HUES64 (cell line): ENCODE measurements around the gene CASZ1.

Experiments used
- H3K27ac ChIP-seq: 2 replicates; pipeline ENCODE4 v1.7.0; 2013; ENCODE audit warnings: low read depth, low read length, inconsistent platforms
- H3K27me3 ChIP-seq: 2 replicates; pipeline ENCODE4 v1.6.1; 2013; ENCODE audit warnings: mild to moderate bottlenecking, low read length; ENCODE audit not compliant: insufficient read depth
- H3K36me3 ChIP-seq: 2 replicates; pipeline ENCODE4 v1.6.1; 2013; ENCODE audit warnings: mild to moderate bottlenecking, low read length; ENCODE audit not compliant: insufficient read depth
- H3K4me1 ChIP-seq: 2 replicates; pipeline ENCODE4 v1.6.1; 2013; ENCODE audit warnings: mild to moderate bottlenecking, low read length, moderate library complexity; ENCODE audit not compliant: insufficient read depth
- H3K4me3 ChIP-seq: 2 replicates; pipeline ENCODE4 v1.5.1; 2013; ENCODE audit warnings: mild to moderate bottlenecking, low read length, moderate library complexity
- H3K9ac ChIP-seq: 2 replicates; pipeline ENCODE4 v1.6.1; 2013; ENCODE audit warnings: mild to moderate bottlenecking, low read depth, low read length
- H3K9me3 ChIP-seq: 2 replicates; pipeline ENCODE4 v1.6.1; 2013; ENCODE audit warnings: low read depth, low read length; ENCODE audit not compliant: insufficient read depth
- WGBS: fragments of 150-250, 120-280 bp; methylation state at CpG from one replicate; pipeline ENCODE4 v1.1.7; 2013; ENCODE audit warnings: missing lambda C conversion rate; 5-methylcytosine and 5-hydroxymethylcytosine counted together

The CASZ1 gene

DNA sequence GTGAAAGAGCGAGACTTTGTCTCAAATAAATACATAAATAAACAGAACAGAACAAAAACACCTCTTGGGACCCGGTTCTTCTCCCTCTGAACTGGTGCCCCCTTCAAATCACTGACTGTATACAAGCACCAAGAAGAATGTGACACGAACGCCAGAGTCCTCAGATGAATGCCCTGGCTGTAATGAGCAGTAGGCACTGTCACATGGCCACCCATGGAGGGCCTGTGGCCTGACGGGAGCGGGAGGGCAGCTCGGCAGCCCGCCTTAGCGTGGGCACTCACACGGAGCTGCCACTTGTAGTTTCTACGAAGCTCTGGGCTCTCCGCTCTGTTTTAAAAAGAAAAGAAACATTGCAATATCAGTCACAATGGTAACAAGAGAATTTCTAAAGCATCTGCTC, 175.7 kb downstream of the CASZ1 start:
- no peak overlapping the region for H3K9ac ChIP-seq
- no peaks in the 10 kb centered on the region for H3K4me1 ChIP-seq
- 94% methylated on average over 12 of the region's 12 CpGs for WGBS
- peaks cover 13% of the 10 kb centered on the region for H3K36me3 ChIP-seq
- H3K27me3 ChIP-seq, result no peaks in the 10 kb centered on the region
- no peak overlapping the region for H3K27ac ChIP-seq
- no peaks in the 10 kb centered on the region for H3K9me3 ChIP-seq
- H3K4me3 ChIP-seq, result no peak overlapping the region

DNA sequence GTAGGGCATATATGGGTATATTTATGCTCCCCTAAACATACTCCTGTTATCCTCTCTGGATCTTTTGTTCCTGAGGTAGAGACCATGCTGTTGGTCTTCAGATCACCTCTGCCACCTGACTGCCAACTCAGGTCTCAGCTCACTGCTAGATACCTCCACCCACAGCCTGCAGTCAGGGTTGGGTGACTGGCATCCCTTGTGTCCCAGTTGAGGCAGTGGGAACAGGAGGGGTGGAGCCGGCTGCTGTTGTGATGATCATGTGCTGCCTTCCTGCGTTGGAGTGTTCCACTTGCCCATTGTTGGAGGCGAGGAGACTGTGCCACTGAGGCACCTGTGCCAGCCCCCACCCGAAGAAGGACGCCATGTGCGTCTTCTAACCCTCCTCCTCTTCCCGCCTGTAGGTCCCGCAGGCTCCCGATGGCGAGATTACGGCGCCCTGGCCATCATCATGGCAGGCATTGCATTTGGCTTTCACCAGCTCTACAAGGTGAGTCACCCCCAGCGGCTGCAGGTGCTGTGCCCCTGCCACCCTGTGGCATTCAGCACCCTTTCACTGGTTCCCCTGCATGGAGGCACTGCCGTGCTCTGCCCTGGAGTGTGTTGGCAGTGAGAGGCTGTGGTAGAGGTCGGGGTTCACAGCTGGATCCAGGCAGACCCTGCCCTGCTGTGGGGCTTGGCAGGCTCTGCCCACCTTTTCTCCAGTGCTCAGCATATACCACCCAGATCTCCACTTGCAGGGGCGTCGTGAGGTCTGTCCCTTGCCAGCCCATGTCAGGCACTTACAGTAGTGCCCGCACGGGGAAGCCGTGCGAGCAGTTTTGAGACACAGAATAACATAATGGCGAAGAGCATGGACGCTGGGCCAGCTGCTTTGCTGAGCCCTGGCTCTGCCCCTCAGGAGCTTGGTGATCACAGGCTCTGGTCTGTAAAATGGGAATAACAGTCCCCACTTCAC, 178.2 kb downstream of the CASZ1 start:
- Histone ChIP-seq H3K4me1 (no peaks in the 10 kb centered on the region; the same call in 1 of the 2 replicates), H3K27me3 (no peaks in the 10 kb centered on the region), H3K9ac (no peak overlapping the region), H3K27ac (no peak overlapping the region), H3K4me3 (no peak overlapping the region), H3K9me3 (no peaks in the 10 kb centered on the region), H3K36me3 (no peaks in the 10 kb centered on the region)
- 96% methylated on average over 23 of the region's 23 CpGs for WGBS

DNA sequence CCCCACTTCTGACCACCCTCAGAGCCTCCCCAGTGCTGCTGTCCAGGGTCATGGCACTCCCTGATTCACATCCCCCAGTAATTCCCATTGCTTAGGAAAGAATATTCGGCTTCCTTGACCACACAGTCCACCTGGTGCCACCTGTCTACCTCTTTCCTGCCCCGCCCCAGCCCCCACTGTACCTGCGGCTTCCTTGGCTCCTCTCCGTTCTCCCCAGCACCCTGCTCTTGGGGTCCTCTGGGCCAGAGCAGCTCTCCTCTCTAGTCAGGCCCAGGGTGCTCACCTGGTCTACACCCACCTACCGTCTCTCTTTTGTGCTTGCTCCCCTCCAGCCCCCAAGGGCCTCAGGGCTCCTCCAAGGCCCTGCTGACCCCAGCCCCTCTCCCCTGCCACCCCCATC, 179.1 kb downstream of the CASZ1 start:
- Histone ChIP-seq H3K36me3 (no peaks in the 10 kb centered on the region), H3K4me1 (no peaks in the 10 kb centered on the region; the same call in 1 of the 2 replicates), H3K27ac (no peak overlapping the region), H3K9me3 (no peaks in the 10 kb centered on the region), H3K27me3 (no peaks in the 10 kb centered on the region), H3K9ac (no peak overlapping the region), H3K4me3 (no peak overlapping the region)
- WGBS, result 90% methylated on average over 5 of the region's 5 CpGs

DNA sequence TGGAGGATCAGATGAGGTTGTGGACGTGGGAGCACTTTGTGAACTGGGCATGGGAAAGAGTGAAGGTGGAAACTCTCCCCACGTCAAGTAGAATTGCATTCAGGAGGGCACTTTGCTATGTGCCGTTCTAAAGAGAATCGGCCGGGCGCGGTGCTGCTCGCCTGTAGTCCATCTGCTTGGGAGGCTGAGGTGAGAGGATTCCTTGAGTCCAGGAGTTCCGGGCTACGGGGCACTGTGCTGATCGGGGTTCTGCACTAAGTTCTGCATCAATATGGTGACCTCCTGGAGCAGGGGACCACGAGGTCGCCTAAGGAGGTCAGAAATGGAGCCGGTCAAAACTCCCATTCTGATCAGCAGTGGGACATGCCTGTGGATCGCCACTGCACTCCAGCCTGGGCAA, 179.8 kb downstream of the CASZ1 start:
- H3K27ac ChIP-seq, result no peak overlapping the region
- H3K4me1 ChIP-seq, result no peaks in the 10 kb centered on the region; the same call in 1 of the 2 replicates
- H3K9ac ChIP-seq, result no peak overlapping the region
- no peaks in the 10 kb centered on the region for H3K27me3 ChIP-seq
- H3K9me3 ChIP-seq, result no peaks in the 10 kb centered on the region
- H3K4me3 ChIP-seq, result no peak overlapping the region
- no peaks in the 10 kb centered on the region for H3K36me3 ChIP-seq
- 96% methylated on average over 15 of the region's 15 CpGs for whole genome bisulfite sequencing

DNA sequence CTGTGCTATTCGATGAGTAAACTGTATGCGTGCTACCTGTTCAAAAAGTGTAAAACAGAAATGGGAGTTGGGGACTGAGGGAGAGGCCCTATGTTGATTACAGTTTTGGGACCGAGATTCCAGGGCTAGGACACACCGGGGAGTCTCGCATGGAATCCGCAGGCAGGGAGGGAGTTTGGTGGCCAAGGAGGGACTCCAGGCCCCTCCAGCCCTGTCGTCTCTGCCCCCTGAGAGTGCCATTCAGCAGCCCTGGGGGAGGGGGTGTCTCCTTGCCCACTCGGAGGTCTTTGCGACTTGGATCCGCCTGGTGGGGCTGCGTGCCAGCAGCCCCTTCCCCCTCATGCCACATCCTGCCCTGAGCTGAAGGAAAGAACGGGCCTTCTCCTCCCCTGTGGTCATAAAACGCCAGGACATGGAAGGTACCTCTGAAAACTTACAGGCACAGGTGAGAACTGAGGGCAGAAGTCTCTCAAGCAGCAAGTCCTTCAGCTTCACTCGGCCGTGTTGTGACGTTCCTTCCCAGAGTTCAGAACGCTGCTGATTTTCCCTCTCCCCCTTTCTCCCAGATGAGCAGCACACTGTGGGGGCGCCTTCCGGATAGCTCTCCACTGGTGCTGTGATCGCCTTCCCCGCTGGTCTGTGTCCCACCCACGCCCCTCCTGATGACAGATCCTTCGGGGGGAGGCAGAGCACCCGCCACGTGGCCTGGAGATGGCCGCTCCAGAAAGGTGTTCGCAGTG, 180.3 kb downstream of the CASZ1 start:
- Histone ChIP-seq H3K27me3 (no peaks in the 10 kb centered on the region), H3K4me1 (no peaks in the 10 kb centered on the region; the same call in 1 of the 2 replicates), H3K27ac (no peak overlapping the region), H3K36me3 (no peaks in the 10 kb centered on the region), H3K9me3 (no peaks in the 10 kb centered on the region), H3K4me3 (no peak overlapping the region), H3K9ac (no peak overlapping the region)
- 87% methylated on average over 27 of the region's 27 CpGs for WGBS

DNA sequence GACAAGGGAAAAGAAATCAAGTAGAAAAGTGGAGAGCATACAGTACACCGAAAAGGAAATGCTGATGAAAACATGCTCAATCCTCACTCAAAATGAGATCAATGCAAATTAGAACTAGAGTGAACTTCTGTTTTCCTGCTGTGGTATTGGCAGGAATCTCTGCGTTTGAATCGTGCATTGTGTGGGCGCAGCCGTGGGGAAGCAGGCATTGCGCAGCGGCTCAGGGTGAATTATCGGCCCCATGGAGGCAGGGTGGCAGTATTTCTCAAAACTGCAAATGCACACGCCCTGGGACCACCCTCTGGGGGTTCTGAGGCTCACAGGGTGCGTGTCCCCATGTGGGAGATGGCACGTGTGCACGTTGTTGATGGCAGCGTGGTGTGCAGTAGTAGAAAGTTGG, 181.1 kb downstream of the CASZ1 start:
- Histone ChIP-seq H3K9ac (no peak overlapping the region), H3K9me3 (no peaks in the 10 kb centered on the region), H3K27me3 (no peaks in the 10 kb centered on the region), H3K4me1 (no peaks in the 10 kb centered on the region; the same call in 1 of the 2 replicates), H3K36me3 (no peaks in the 10 kb centered on the region), H3K4me3 (no peak overlapping the region), H3K27ac (no peak overlapping the region)
- WGBS, result 92% methylated on average over 13 of the region's 13 CpGs

DNA sequence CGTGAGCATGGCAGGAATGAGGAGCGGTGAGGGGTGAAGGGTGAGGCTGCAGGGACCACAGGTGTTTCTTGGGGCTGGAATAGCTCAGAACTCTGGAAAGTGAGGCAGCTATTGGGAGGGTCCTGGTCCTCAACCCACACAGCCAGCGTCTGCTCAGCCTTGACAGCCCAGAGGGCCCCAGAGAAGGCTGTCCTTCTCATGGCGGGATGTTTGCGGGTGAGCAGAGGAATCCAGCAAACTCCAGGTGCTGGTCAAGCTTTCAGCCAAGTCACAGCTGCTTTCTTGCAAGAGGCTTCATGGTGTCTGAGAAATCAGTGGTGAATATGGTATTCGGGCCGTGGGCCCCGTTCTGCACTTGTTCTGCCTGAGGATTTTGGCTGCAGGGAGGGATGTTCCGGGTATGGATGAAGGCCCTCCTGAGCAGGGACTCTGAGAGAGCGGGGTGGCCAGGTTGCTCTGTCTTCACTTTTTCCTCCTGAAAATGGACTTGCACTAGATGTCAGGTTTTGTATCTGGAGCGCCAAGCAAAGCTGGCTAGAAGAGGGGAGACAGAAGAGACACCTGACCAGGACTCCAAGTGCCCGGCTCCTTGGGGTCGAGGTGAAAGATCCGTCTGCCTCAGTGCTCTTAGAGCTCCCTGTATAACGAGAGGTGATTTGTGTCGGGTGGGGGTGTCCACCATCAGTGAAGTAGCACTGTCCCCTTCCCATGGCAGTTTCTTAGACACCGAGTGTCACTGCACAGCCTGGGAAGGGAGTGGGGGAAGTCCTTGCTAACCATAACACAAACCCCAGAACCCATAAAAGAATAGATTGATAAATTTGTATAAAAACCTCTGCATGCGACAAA, 181.8 kb downstream of the CASZ1 start:
- H3K36me3 ChIP-seq, result no peaks in the 10 kb centered on the region
- no peaks in the 10 kb centered on the region; the same call in 1 of the 2 replicates for H3K4me1 ChIP-seq
- H3K9ac ChIP-seq, result no peak overlapping the region
- no peaks in the 10 kb centered on the region for H3K9me3 ChIP-seq
- H3K4me3 ChIP-seq, result no peak overlapping the region
- WGBS, result 91% methylated on average over 17 of the region's 18 CpGs
- no peaks in the 10 kb centered on the region for H3K27me3 ChIP-seq
- H3K27ac ChIP-seq, result no peak overlapping the region

DNA sequence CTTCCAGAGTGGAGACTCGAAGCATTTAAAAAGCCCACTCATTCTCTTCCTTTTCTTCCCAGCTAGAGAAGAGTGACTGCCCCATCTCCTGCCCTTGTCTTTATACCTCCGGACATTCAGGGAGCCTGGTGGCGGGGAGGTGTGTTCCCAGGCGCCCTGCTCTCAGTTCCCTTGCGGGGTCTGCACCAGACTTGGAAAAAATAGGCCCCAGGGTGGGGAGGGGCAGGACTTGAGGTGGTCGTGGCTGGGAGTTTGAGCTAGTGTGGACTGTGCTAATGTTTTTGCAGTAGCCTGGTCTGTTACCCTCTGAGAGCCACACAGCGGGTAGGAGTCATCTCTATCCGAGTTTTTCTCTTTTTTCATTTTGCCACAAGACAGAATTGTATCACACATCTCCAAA, 182.6 kb downstream of the CASZ1 start:
- no peak overlapping the region for H3K9ac ChIP-seq
- H3K4me1 ChIP-seq, result no peaks in the 10 kb centered on the region; the same call in 1 of the 2 replicates
- H3K4me3 ChIP-seq, result no peak overlapping the region
- no peaks in the 10 kb centered on the region for H3K36me3 ChIP-seq
- no peaks in the 10 kb centered on the region for H3K27me3 ChIP-seq
- no peak overlapping the region for H3K27ac ChIP-seq
- H3K9me3 ChIP-seq, result no peaks in the 10 kb centered on the region
- WGBS, result 89% methylated on average over 8 of the region's 8 CpGs

DNA sequence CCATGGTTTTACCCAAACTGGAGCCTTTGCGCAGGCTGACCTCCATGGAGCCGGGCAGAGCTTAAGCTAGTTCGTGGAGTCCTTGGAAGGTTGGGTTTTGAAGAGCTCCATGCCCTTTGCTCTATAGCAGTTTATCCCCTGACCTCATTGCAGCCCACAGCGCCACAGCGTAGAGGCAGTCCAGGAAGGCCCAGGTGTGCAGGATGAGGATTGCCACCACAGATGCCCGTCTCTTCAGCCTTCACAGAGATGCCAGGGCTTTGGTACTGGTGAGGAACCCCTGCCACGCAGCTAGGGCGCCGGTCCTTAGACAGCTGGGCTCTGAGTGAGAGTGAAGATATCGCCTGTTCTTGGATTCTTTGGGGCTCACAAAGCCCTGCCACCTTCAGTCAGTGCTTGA, 183.1 kb downstream of the CASZ1 start:
- Histone ChIP-seq H3K27ac (no peak overlapping the region), H3K9me3 (no peaks in the 10 kb centered on the region), H3K4me1 (no peaks in the 10 kb centered on the region; the same call in 1 of the 2 replicates), H3K36me3 (no peaks in the 10 kb centered on the region), H3K4me3 (no peak overlapping the region), H3K9ac (no peak overlapping the region), H3K27me3 (no peaks in the 10 kb centered on the region)
- WGBS, result 93% methylated on average over 10 of the region's 10 CpGs

DNA sequence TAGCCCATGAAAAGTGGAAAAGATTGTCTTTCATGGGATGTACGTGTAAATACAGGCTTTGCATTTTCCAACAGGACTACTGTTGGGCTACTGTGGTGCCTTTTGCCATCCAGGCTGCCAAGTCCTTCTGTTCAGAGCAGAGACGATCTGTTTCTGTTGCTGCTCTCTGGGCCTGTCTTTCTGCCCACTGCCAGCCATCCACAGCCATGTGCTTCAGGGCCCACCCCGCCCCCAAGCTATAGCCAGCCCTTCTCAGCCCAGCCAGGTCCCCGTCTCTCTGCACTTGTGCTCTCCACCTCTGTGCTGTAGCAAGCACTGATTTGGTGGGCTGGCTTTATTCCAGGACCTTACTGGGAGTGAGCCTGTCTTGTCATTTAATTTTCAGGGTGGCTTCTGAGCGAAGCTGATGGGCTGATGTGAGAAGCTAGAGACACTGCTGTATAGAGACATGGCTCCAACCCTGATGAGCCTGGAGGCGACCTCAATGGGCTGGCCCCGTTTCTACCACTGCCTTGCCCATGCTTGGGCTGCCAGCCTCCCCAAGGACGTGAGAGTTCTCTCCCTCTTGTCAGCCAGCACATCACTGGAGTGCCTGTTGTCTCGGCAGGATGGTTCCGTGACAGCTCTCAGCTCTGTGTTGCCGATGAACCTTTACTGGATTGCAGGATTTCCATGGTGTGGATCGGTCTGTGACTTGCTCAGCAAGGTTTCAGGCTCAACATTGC, 183.8 kb downstream of the CASZ1 start:
- H3K9me3 ChIP-seq, result no peaks in the 10 kb centered on the region
- no peak overlapping the region for H3K4me3 ChIP-seq
- 88% methylated on average over 12 of the region's 12 CpGs for WGBS
- no peak overlapping the region for H3K27ac ChIP-seq
- H3K9ac ChIP-seq, result no peak overlapping the region
- H3K36me3 ChIP-seq, result no peaks in the 10 kb centered on the region
- no peaks in the 10 kb centered on the region; the same call in 1 of the 2 replicates for H3K4me1 ChIP-seq
- no peaks in the 10 kb centered on the region for H3K27me3 ChIP-seq
